HepG2 (cell line): ENCODE measurements around the gene CDKN1A. TPM values are rescaled to one million over a fixed set of nuclear protein-coding genes. Genes with fewer than 3 reads are reported as not detected.

Experiments used
- AHR ChIP-seq: IDR thresholded peaks from 2 replicates; pipeline ENCODE4 v1.6.1; 2018; ENCODE audit warnings: missing genetic modification reagents, missing compliant biosample characterization
- BRCA1 ChIP-seq: sonication (generic); formaldehyde crosslinking; IDR thresholded peaks from 2 replicates; pipeline ENCODE4 v1.4.0; 2020; ENCODE audit warnings: missing genetic modification reagents
- CHD4 ChIP-seq: fragments of 200-600 bp; sonication (generic); IDR thresholded peaks from 2 replicates; pipeline ENCODE4 v1.7.0; 2017; ENCODE audit warnings: mild to moderate bottlenecking, low read length, borderline replicate concordance
- EHMT2 ChIP-seq: fragments of 200-600 bp; sonication (generic); IDR thresholded peaks from 2 replicates; pipeline ENCODE4 v1.7.0; 2017; ENCODE audit warnings: antibody characterized with exemption, low read depth, low read length, borderline replicate concordance
- ELF4 ChIP-seq: sonication (generic); formaldehyde crosslinking; IDR thresholded peaks from 2 replicates; pipeline ENCODE4 v1.5.0; 2020; ENCODE audit warnings: missing genetic modification reagents, mild to moderate bottlenecking, moderate library complexity, borderline replicate concordance
- RBM22 ChIP-seq: fragments of 200-400 bp; formaldehyde crosslinking; optimal IDR thresholded peaks from 2 replicates; pipeline ENCODE3; 2017; ENCODE audit warnings: mild to moderate bottlenecking, low read length, moderate library complexity
- RXRB ChIP-seq: IDR thresholded peaks from 2 replicates; pipeline ENCODE4 v1.6.1; 2016; ENCODE audit warnings: borderline replicate concordance, missing genetic modification reagents, missing compliant biosample characterization
- TCF7L2 ChIP-seq: IDR thresholded peaks from 2 replicates; pipeline ENCODE4 v1.6.1; 2011; ENCODE audit warnings: mild to moderate bottlenecking, low read depth, low read length, moderate library complexity
- ZNF33B ChIP-seq: sonication (generic); formaldehyde crosslinking; IDR thresholded peaks from 2 replicates; pipeline ENCODE4 v1.5.1; 2020; ENCODE audit warnings: mild to moderate bottlenecking, missing genetic modification reagents
- ZNF543 ChIP-seq: sonication (generic); formaldehyde crosslinking; IDR thresholded peaks from 2 replicates; pipeline ENCODE4 v1.4.0; 2020; ENCODE audit warnings: mild to moderate bottlenecking, missing genetic modification reagents
- ZNF552 ChIP-seq: sonication (generic); formaldehyde crosslinking; IDR thresholded peaks from 2 replicates; pipeline ENCODE4 v1.9.0; 2022; ENCODE audit warnings: missing genetic modification reagents, mild to moderate bottlenecking, borderline replicate concordance
- ZNF781 ChIP-seq: sonication (generic); formaldehyde crosslinking; IDR thresholded peaks from 2 replicates; pipeline ENCODE4 v1.5.1; 2020; ENCODE audit warnings: borderline replicate concordance, mild to moderate bottlenecking, missing genetic modification reagents; ENCODE audit errors: not compliant biosample characterization
- ZNF790 ChIP-seq: sonication (generic); formaldehyde crosslinking; IDR thresholded peaks from 2 replicates; pipeline ENCODE4 v1.8.0; 2022; ENCODE audit warnings: missing genetic modification reagents, mild to moderate bottlenecking, borderline replicate concordance
- ZNF878 ChIP-seq: sonication (generic); formaldehyde crosslinking; IDR thresholded peaks from 2 replicates; pipeline ENCODE4 v1.8.1; 2023; ENCODE audit warnings: mild to moderate bottlenecking, missing genetic modification reagents, moderate library complexity
- ZSCAN22 ChIP-seq: sonication (generic); formaldehyde crosslinking; IDR thresholded peaks from 2 replicates; pipeline ENCODE4 v1.4.0; 2020; ENCODE audit warnings: mild to moderate bottlenecking, missing genetic modification reagents
- polyA plus RNA-seq, 8 experiments: library from polyadenylated mRNA; depleted of rRNA in 3 of 8; stranded (reverse) in 7 of 8; unstranded in 1 of 8; fragments of >200 nt; fragmentation: Illumina TruSeq in 4 of 8; extraction: Trizol in 4 of 8; gene quantifications; 2 replicates each; pipeline versions ENCODE4 v1.2.1 to v1.2.3, GENCODE V29; 2011 to 2016; ENCODE audit warnings: low read depth in 4 of 8, missing spikeins in 1 of 8, mixed read lengths in 1 of 8; ENCODE audit not compliant: insufficient read depth in 1 of 8
- total RNA-seq, 5 experiments: library from RNA; depleted of rRNA; stranded (reverse); fragments of >200 nt; fragmentation: Illumina TruSeq; extraction: Trizol; gene quantifications; 2 replicates each; pipeline ENCODE4 v1.2.3, GENCODE V29; 2016; ENCODE audit warnings: low read depth in 1 of 5
- TF ChIP-seq, protein P1 (sequence below): sonication (generic); formaldehyde crosslinking; IDR thresholded peaks from 2 replicates; pipeline ENCODE4 v1.4.0; 2020; ENCODE audit warnings: missing genetic modification reagents, mild to moderate bottlenecking, borderline replicate concordance
- TF ChIP-seq, protein P2 (sequence below): sonication (generic); formaldehyde crosslinking; IDR thresholded peaks from 2 replicates; pipeline ENCODE4 v1.5.0; 2020; ENCODE audit warnings: missing genetic modification reagents
- TF ChIP-seq, protein P3 (sequence below): sonication (generic); formaldehyde crosslinking; IDR thresholded peaks from 2 replicates; pipeline ENCODE4 v1.5.1; 2020; ENCODE audit warnings: mild to moderate bottlenecking, missing genetic modification reagents
- TF ChIP-seq, protein P4 (sequence below), 2 experiments: sonication (generic) in 1 of 2; formaldehyde crosslinking in 1 of 2; IDR thresholded peaks; 2 replicates each; pipeline versions ENCODE4 v1.4.0 to v1.6.1; 2018 to 2020; ENCODE audit warnings: missing genetic modification reagents in 2 of 2, borderline replicate concordance in 1 of 2, low read depth in 1 of 2, mild to moderate bottlenecking in 1 of 2, missing biosample characterization in 1 of 2

CDKN1A gene
- total and polyA plus RNA-seq, 2 of the 13 experiments (the other 11 are each of a cell fraction or from before 2014, with no cell fraction given) = 60.7 to 92.1 TPM

DNA sequence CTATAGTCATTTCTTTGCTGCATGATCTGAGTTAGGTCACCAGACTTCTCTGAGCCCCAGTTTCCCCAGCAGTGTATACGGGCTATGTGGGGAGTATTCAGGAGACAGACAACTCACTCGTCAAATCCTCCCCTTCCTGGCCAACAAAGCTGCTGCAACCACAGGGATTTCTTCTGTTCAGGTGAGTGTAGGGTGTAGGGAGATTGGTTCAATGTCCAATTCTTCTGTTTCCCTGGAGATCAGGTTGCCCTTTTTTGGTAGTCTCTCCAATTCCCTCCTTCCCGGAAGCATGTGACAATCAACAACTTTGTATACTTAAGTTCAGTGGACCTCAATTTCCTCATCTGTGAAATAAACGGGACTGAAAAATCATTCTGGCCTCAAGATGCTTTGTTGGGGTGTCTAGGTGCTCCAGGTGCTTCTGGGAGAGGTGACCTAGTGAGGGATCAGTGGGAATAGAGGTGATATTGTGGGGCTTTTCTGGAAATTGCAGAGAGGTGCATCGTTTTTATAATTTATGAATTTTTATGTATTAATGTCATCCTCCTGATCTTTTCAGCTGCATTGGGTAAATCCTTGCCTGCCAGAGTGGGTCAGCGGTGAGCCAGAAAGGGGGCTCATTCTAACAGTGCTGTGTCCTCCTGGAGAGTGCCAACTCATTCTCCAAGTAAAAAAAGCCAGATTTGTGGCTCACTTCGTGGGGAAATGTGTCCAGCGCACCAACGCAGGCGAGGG, 594 bp upstream of the CDKN1A start (continued):
- TF ChIP-seq, protein P1, sequence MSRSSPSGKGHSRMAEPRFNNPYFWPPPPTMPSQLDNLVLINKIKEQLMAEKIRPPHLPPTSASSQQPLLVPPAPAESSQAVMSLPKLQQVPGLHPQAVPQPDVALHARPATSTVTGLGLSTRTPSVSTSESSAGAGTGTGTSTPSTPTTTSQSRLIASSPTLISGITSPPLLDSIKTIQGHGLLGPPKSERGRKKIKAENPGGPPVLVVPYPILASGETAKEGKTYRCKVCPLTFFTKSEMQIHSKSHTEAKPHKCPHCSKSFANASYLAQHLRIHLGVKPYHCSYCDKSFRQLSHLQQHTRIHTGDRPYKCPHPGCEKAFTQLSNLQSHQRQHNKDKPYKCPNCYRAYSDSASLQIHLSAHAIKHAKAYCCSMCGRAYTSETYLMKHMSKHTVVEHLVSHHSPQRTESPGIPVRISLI (CRISPR knock-in tag) = peak; percentile 56; the same call in 1 of the 2 replicates
- TF ChIP-seq AHR (peak; percentile 7; the same call in 1 of the 2 replicates), ZSCAN22 (CRISPR knock-in tag) (no peak), BRCA1 (CRISPR knock-in tag) (no peak), TCF7L2 (no peak), RXRB (peak; percentile 75; the same call in 1 of the 2 replicates), EHMT2 (no peak), ZNF790 (CRISPR knock-in tag) (no peak), ZNF543 (no peak), ZNF781 (peak; percentile 77), CHD4 (peak; percentile 92; the same call in 1 of the 2 replicates), ELF4 (CRISPR knock-in tag) (0 out of 2 replicates have a peak, but pooled peaks have one; percentile 22), RBM22 (peak; percentile 79), ZNF878 (peak; percentile 84; the same call in 1 of the 2 replicates), ZNF552 (CRISPR knock-in tag) (no peak), ZNF33B (CRISPR knock-in tag) (0 out of 2 replicates have a peak, but pooled peaks have one; percentile 2)
- TF ChIP-seq, protein P2, sequence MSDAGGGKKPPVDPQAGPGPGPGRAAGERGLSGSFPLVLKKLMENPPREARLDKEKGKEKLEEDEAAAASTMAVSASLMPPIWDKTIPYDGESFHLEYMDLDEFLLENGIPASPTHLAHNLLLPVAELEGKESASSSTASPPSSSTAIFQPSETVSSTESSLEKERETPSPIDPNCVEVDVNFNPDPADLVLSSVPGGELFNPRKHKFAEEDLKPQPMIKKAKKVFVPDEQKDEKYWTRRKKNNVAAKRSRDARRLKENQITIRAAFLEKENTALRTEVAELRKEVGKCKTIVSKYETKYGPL (CRISPR knock-in tag) = 0 out of 2 replicates have a peak, but pooled peaks have one; percentile 12
- TF ChIP-seq, protein P3, sequence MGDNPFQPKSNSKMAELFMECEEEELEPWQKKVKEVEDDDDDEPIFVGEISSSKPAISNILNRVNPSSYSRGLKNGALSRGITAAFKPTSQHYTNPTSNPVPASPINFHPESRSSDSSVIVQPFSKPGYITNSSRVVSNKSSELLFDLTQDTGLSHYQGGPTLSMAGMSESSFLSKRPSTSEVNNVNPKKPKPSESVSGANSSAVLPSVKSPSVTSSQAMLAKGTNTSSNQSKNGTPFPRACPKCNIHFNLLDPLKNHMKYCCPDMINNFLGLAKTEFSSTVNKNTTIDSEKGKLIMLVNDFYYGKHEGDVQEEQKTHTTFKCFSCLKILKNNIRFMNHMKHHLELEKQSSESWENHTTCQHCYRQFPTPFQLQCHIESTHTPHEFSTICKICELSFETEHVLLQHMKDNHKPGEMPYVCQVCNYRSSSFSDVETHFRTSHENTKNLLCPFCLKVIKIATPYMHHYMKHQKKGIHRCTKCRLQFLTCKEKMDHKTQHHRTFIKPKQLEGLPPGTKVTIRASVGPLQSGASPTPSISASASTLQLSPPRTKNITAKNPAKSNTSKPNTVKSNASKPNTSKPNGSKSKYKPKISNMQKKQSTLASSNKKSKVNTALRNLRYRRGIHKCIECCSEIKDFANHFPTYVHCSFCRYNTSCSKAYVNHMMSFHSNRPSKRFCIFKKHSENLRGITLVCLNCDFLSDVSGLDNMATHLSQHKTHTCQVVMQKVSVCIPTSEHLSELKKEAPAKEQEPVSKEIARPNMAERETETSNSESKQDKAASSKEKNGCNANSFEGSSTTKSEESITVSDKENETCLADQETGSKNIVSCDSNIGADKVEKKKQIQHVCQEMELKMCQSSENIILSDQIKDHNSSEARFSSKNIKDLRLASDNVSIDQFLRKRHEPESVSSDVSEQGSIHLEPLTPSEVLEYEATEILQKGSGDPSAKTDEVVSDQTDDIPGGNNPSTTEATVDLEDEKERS (CRISPR knock-in tag) = peak; percentile 47; the same call in 1 of the 2 replicates
- TF ChIP-seq, protein P4, sequence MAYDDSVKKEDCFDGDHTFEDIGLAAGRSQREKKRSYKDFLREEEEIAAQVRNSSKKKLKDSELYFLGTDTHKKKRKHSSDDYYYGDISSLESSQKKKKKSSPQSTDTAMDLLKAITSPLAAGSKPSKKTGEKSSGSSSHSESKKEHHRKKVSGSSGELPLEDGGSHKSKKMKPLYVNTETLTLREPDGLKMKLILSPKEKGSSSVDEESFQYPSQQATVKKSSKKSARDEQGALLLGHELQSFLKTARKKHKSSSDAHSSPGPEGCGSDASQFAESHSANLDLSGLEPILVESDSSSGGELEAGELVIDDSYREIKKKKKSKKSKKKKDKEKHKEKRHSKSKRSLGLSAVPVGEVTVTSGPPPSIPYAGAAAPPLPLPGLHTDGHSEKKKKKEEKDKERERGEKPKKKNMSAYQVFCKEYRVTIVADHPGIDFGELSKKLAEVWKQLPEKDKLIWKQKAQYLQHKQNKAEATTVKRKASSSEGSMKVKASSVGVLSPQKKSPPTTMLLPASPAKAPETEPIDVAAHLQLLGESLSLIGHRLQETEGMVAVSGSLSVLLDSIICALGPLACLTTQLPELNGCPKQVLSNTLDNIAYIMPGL (CRISPR knock-in tag; IDR thresholded peaks at IDR 0.05; ENCODE audit: borderline replicate concordance in 1 of 2, low read depth in 1 of 2) = peak; percentile 9 to 11; a peak in 1 of 4 replicates
